Muscle of arm (tissue), 12 donors: ENCODE results near the gene CCDC15. TPM values are rescaled to one million over a fixed set of nuclear protein-coding genes. Genes with fewer than 3 reads are reported as not detected.
"Not testable (repeated sequence)": the region's sequence is repeated elsewhere in the genome, so short reads cannot be mapped to it uniquely, and the experiment has no call there.

ENCODE experiments used
- DNase-seq: peaks from one replicate; pipeline ENCODE4 v3.0.0-alpha.2; 2013
- polyA plus RNA-seq, 12 donors: library from polyadenylated mRNA; unstranded; fragments of 120-200 nt; gene quantifications; one replicate each; pipeline ENCODE4 v1.2.1, GENCODE V29; 2013; ENCODE audit not compliant: insufficient read length in 12 of 12

The CCDC15 gene
- polyA plus RNA-seq, 12 donors, result 2.4 to 5.3 (median 3.4) TPM; not detected in 2

DNA sequence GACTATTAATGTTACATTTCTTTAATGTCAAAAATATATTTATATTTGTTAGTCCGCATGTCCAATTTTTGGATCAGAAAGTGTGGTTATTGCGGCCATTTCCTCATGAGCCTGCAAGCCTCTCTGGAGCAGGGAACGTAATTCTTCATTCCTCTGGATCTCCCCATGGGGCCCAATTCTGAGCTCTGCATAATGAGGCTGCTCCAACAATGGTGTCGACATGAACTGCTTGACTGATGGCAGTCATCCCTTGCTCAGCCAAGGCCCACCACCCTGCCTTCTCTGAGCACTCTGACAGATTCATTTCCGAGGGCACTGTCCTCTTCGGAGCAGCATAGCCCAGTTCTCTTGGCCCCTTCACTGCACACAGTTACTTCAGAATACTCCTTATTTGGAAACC is 15.0 kb upstream of the CCDC15 start:
- DNase-seq, result no peak

DNA sequence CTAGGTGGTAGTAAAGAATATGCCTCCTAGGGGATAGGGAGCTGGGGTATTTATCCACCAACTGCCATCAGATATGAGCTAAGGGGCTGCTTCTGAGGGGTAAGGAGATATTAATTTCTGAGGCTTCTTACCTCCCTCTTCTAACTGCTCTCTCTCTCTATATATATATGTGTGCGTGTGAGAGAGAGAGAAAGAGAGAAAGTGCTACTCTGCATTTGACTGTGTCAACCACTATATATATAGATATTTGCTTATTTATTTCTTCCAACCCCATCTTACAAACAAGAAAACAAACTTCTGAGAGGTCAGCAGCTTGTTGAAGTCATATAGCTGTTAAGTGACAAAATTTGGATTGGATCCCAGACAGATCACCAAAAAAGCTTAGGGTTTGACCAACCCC is 12.3 kb upstream of the CCDC15 start:
- no peak for DNase-seq

DNA sequence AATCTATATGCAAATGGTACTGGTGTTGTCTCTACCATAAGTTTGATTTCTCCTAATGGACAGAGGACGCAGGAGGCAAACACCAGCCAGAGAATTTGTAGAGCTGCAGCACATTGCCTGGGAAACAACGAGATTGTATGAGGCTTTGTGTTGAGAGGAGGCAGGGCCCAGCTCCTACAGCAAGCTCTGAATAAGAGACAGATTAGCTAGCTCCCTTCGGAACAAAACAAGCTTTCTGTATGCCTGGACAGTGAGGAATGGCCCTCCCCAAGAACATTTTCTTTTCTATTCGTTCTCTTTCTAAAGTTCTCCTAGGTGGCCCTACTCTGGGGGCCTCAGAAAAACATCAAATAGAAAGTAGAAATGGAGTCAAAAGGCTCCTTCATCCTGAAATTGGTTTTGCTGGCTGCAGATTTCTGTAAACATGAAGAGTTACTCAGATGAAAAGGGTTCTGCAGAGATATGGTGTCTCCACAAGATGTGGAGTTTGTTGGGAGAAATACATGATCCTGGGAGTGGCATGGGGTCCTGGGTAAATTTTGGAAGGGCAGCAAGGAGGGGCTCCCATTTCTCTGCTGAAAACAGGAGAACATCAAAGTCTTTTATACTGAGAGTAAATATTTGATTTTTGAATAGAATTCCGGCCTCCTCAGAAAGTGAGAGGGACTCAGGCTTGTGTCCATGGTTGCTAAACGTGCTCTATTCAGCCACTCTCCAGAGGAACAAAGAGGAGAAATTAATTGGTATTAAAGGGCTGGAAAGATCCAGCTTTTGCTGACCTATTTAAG is 11.3 kb upstream of the CCDC15 start:
- no peak for DNase-seq

DNA sequence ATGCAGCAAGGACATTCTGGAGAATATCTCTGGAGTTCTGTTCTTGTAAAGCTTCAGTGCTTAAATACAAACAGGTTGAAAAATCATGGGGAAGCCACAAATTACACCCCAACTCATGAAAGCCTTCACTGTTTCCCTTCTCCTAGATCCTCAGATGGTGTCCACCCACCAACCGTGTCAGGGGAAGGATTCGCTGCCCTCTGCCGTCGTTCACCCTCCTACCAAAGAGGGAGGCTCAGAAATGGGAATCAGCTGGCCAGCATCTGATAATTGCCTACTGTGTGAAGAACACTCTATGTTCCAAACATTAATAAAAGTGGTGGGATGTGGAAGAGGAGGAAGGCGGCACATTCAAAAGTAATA is 10.8 kb upstream of the CCDC15 start:
- no peak for DNase-seq

DNA sequence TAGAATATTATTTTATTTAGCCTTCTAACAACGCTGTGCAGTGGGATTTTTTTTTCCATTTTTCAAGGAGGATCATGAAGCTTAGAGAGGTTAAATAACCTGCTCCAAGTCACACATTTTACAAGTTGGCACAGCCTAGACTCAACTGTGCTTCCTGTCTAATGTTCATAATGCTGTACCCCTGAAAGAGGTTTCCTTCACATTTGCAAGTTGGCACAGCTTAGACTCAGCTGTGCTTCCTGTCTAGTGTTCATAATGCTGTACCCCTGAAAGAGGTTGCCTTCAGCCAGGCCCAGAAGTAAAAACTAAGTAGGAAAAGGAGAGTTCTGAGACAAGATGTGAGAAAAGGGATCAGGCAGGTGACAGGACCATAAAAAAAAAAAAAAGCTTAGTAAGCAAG is 10.3 kb upstream of the CCDC15 start:
- DNase-seq, result no peak

DNA sequence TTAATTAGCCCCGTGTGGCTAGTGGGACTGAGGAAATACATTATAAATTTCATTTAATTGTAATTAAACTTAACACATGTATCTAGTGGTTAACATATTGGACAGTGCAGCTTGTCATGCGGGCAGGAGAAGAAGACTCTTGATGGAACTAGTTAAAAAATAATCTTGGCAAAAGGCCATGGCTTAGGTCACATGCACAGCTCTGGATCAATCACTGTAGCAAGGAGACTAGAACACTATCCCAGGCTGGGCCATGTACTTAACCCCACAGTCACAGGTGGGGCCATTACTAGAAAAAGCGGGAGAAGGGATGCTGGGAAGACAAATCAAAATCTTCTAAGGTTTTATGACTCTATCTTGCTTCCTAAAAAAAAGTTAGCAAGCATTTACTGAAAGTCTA is 9.4 kb upstream of the CCDC15 start:
- no peak for DNase-seq

DNA sequence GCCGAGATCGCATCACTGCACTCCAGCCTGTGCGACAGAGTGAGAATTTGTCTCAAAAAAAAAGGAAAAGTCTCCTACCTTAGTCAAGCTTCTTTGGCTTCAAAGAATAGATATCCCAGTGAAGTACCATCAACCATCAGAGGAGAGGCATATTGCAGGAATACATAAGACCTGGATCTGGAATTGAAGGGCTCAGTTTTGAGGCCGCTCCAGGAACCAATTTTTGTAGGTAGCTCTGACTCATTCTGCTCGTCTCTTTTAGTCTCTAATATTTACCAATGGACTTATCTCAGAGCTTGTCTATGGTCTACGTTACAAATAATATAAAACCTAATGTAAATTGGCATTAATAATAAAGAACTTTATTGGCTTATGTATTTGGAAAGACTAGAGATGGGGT is 8.2 kb upstream of the CCDC15 start:
- DNase-seq, result no peak

DNA sequence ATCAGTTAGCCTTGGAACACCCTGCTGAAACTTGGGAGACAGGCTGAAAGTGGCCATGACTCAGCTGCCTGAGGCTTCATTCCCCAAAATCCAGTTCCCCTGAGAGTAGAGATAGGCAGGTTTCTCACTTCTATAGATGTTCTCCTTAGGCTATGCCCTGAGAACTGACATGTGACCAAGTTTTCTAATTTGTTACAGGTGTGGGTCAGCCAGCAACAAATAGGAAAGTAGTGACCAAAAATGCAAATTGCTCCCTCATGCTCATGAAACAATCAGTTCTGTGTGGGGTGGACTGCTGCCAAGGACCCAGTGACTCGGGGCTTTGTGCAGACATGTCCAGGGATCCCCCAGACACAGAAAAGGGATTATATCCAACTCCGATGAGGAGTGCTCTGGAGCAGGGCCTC is 7.3 kb upstream of the CCDC15 start:
- no peak for DNase-seq

DNA sequence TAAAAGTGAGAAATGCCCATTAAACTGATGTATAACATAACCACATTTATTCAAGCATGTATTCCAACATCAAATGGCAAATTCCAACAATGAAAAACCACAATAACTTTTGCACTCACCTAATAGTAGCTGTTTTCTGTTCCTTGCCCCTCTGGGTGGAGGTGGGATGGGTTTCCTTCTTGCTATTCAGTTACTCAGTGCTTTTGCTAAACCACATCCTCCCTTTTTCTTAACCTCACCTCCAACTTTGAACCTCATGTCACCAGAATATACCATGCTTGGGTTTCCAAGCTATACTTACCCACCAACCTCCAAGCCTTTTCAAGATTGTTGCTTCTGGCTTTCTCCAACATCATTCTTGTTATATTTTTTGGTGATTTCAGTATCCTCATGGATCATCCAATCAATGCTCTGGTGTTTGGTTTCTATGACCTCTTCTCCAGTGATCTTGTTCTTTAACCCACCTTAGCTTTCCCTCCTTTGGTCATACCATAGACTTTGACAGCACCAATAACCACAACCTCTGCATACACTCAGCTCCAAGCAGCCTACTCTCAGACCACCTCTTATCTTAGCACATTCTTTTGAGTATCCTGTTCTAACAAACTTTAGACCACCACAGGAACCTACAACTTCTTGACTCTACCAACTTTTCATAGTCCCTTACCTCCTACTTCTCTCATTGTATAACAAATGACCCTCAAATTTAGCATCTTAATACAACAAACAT is 3.2 kb upstream of the CCDC15 start:
- no peak for DNase-seq

DNA sequence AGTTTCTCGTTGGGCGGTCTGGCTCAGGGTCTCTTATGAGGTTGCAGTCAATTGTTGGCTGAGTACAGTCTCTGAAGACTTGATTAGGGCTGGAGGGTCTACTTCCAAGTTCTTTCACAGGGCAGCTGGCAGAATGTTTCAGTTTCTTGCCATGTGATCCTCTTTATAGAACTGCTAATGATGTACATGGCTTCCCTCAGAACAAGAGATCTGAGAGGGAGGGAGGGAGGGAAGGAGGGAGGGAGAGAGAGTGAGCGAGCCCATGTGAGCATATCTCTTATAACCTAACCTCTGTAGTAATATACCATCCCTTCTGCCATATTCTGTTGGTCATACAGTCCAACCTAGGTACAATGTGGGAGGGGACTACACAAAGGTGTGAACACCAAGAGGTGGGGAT is 2.7 kb upstream of the CCDC15 start:
- DNase-seq, result no peak

DNA sequence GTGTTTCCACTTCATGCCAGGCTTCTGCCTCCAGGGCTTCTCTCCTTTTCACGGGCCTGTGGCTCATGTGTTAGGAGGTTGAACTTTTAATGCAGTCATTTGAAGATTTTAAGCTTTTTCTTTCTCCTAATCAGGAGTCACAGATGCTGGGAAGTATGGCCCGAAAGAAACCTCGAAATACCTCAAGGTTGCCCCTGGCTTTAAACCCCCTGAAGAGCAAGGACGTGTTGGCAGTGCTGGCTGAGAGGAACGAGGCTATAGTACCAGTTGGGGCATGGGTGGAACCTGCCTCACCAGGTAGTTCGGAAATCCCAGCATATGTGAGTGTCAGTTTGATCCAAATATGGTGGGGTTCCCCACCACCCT is 571 bp downstream of the CCDC15 start:
- no peak for DNase-seq

DNA sequence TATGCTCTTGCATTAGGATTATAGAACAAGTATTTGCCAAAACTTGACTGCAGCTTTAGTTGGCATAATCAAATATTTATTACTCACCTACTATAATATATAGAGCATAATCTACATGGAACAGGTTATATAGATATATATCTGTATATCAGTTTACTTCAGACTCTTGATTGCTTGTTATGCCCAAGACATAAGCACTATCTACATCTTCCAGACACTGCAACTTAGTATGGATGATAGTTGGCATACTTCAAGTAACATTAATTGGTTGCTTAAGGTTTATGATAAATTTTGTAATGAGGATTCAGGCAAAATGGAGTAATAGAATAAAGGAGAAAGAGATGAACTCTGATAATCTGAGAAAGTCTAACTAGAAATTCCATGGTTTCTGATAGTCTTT is 1.0 kb downstream of the CCDC15 start:
- DNase-seq, result no peak

DNA sequence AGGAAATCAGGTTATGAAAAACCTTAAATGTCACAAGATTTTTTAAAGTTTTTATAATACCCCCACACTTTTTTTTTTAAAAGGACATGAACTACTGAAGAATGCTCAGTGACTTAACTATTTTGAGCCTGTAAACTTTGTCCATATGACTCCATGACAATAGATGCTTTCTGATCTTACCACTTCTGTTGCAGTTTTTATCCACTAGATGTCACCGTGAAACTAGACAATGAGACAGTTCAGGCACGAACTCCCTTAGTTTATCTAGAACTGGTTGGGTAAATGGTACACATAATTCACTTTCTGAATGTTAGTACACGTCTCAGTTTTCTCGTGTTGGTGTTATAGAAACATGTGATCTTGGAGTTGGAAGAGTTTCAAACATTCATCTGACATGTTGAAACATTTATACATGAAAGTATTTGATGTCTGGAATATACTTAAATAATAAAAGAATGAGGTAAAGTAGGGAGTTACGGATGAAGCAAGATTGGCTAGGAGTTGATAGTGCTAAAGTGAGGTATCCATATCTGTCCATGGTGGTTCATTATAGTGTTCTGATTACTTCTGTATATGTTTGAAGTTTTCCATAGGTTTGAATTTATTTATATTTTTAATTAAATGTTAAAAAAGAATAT is 8.1 kb downstream of the CCDC15 start:
- peak; percentile 66 for DNase-seq

DNA sequence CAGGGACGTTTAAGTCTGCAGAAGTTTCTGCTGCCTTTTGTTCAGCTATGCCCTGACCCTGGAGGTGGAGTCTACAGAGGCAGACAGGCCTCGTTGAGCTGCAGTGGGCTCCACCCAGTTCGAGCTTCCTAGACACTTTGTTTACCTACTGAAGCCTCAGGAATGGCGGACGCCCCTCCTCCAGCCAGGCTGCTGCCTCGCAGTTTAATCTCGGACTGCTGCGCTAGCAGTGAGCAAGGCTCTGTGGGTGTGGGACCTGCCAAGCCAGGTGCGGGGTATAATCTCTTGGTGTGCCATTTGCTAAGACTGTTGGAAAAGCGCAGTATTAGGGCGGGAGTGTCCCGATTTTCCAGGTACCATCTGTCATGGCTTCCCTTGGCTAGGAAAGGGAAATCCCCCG is 14.2 kb downstream of the CCDC15 start:
- not testable (repeated sequence) for DNase-seq

DNA sequence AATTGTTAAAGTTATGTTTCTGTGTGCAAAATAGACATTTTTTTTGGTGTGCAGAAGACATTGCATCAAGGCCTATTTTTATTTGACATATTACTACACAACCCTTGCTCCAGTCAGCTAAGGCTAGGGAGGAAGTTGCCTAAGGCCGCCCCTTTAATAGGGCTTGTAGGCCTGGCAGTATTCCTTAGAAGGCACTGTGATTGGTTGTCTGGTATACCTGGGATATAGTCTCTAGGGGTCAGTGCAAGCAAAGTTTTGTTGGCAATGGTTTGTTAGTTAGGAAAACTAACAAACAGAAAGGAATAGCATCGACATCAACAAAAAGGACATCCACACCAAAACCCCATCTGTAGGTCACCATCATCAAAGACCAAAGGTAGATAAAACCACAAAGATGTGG is 16.9 kb downstream of the CCDC15 start:
- no peak for DNase-seq

DNA sequence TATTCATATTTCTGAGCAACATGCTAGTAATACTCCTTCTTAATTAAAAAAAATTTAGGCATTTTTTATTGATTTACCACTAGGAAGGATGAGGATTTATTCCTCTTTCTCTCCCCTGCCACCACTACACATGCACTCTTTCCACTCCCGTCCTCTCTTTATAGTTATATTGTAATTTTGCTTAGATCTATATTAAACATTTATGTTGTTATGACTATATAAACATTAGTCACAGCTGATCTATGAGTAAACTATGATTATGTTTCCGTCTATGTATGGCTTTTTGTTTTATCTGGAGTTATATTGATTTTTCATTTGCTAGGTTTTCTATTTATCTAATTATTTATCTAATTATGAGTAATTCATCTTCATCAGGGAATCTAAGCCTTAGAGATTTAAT is 17.8 kb downstream of the CCDC15 start:
- no peak for DNase-seq

DNA sequence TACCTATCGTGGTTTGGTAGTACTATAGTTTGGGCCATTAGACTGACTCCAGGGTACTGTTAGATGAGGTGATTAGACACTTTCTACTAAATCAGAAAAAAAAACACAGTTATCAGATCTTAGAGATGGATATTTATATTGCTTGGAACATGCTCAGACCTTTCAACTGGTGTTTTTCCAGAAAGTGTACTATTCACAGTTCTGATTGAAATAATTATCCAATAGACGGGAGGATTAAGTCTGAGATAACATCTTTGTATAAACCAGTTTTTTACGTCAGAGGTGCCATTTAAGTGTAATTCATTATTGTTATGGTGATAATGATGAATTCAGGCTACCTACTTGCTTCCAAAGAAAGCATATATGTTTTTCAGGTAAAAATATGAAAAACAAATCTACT is 22.5 kb downstream of the CCDC15 start:
- DNase-seq, result no peak

DNA sequence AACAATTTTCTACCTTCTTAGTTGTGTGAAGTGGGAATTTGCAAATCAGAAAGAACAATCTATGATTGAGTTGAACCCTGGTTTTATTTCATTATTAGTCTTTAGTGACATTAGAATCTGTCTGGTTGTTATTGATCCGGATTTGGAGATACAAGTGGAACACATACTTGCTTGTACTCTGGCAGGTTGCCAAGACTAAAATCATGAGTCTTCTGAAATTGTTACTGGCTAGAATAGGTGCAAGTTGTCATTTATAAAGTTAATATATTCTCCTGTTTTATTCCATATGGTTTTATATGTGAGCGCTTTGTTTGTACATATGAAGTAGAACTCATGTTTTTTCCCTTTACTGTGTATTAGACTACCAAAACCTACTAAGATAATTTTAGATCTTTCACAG is 23.0 kb downstream of the CCDC15 start:
- DNase-seq, result no peak

DNA sequence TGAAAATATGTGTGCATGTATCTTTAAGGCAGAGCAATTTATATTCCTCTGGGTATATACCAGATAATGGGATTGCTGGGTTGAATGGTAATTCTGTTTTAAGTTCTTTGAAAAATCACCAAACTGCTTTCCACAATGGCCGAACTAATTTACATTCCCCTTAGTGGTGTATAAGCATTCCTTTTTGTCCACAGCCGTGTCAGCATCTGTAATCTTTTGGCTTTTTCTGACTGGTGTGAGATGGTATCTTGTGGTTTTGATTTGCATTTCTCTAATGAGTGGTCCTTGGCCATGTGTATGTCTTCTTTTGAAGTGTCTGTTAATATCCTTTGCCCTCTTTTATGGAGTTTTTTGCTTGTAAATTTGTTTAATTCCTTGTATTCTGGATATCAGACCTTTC is 24.3 kb downstream of the CCDC15 start:
- no peak for DNase-seq

DNA sequence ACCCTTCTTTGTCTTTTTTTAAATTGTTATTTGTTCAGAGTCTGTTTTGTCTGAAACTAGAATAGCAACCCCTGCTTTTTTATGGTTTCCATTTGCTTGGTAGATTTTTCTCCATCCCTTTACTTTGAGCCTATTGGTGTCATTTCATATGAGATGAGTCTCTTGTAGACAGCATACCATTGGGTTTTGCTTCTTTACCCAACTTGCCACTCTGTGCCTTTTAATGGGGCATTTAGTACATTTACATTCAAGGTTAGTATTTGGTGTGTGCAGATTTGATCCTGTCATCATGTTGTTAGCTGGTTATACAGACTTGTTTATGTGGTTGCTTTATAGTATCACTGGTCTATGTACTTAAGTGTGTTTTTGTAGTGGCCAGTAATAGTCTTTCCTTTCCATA is 28.0 kb downstream of the CCDC15 start:
- no peak for DNase-seq

DNA sequence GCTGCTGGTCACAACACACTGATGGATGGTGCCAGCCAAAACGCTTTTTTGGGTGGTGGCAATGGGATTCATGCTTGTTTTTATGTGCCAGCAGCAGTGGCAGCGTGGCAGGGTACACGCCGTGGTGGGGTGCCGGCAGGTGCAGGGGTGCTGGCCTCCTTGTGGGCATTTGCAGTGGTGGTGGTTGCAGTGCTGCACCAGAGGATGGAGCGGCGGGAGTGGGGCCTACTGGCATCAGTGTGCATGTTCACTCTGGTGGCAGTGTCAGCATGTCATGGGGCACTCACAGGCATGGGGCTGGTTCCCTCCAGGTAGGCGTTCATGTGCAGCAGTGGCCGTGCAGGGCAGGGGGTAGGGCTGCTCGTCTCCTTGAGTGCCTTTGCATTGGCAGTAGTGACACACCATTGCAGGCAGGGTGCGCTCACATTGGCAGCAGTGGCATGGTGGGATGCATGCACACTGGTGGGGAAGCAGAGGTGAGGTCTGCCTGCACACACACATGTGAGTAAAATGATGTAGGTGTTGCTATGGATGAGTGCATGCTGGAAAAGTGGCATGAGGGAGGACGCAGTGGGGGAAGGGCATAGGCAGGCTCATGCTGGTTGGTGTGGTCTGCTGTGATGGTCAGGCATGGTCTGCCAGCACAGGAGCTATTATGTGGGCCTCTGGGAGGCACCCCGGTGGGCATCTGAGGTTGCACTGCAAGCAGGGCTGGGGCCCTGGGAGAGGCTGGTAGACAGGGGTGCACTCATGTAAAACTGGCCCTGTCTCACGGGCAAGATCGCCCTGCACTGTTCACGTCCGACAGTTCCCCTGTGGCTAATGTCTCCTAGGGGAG is 29.9 kb downstream of the CCDC15 start:
- no peak for DNase-seq

DNA sequence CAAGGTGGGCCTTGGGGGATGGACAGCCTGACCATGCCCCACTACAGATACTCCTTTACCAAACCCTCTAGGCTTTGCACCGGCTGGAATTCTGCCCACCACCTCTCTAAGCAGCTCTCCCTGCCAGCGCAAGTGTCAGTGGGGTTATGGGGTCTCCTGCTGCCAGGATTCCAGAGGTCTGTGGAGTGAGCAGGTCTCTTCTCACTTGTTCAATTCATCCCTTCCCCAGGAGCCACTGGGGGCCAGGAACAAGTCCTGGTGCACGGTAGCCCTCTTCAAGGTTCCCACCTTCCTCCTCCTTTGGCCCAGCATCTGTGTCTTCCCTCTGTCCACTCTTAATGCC is 30.5 kb downstream of the CCDC15 start:
- no peak for DNase-seq

DNA sequence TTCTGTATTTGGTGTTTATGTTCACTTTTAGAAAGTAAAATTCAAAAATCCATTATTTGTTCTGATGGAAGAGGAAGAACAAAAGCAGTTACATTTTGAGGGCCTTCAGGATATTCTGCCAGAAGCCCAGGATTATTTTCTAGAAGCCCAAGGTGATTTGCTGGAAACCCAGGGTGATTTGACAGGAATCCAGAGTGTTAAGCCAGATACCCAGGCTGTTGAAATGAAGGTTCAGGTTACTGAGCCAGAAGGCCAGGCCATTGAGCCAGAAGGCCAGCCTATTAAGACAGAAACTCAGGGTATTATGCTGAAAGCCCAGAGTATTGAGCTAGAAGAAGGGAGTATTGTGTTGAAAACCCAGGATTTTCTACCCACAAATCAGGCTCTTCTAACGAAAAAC is 33.1 kb downstream of the CCDC15 start:
- no peak for DNase-seq
